ENCODE data around the gene DCBLD1.

The DCBLD1 gene

GRCh38 chr6:117472667-117473066 lies 9.8 kb upstream of the DCBLD1 start:
- no peak for DNase-seq

- no peak for DNase-seq
These were observed 9.1 kb upstream of the DCBLD1 start for GRCh38 chr6:117473401-117473800.

- DNase-seq, result peak; percentile 46
These were observed 4.3 kb upstream of the DCBLD1 start for GRCh38 chr6:117477988-117478852.

- no peak for DNase-seq
These were observed 3.6 kb upstream of the DCBLD1 start for GRCh38 chr6:117478853-117479231.

GRCh38 chr6:117480651-117481050 lies 1.8 kb upstream of the DCBLD1 start:
- no peak for DNase-seq

GRCh38 chr6:117481278-117481925 lies 1.1 kb upstream of the DCBLD1 start:
- no peak for DNase-seq

- no peak for DNase-seq
These were observed 591 bp upstream of the DCBLD1 start for GRCh38 chr6:117481926-117482239.

- no peak for DNase-seq
These were observed 650 bp downstream of the DCBLD1 start for GRCh38 chr6:117483004-117483644.

- no peak for DNase-seq
These were observed 1.2 kb downstream of the DCBLD1 start for GRCh38 chr6:117483645-117484016.

GRCh38 chr6:117484052-117484646 lies 1.7 kb downstream of the DCBLD1 start:
- DNase-seq, result no peak

- no peak for DNase-seq
These were observed 3.0 kb downstream of the DCBLD1 start for GRCh38 chr6:117485433-117485832.

- no peak for DNase-seq
These were observed 5.3 kb downstream of the DCBLD1 start for GRCh38 chr6:117487821-117488220.

- no peak for DNase-seq
These were observed 6.5 kb downstream of the DCBLD1 start for GRCh38 chr6:117489003-117489402.

GRCh38 chr6:117491916-117492315 lies 9.4 kb downstream of the DCBLD1 start:
- no peak for DNase-seq

- no peak for DNase-seq
These were observed 11.0 kb downstream of the DCBLD1 start for GRCh38 chr6:117493470-117493869.

GRCh38 chr6:117494283-117494682 lies 11.8 kb downstream of the DCBLD1 start:
- DNase-seq, result no peak

GRCh38 chr6:117494694-117495318 lies 12.3 kb downstream of the DCBLD1 start:
- DNase-seq, result no peak

- no peak for DNase-seq
These were observed 13.0 kb downstream of the DCBLD1 start for GRCh38 chr6:117495425-117495824.

GRCh38 chr6:117495869-117496268 lies 13.4 kb downstream of the DCBLD1 start:
- no peak for DNase-seq

- no peak for DNase-seq
These were observed 14.0 kb downstream of the DCBLD1 start for GRCh38 chr6:117496383-117496990.

- no peak for DNase-seq
These were observed 14.8 kb downstream of the DCBLD1 start for GRCh38 chr6:117497237-117497636.

GRCh38 chr6:117498159-117498558 lies 15.7 kb downstream of the DCBLD1 start:
- no peak for DNase-seq

GRCh38 chr6:117501722-117502121 lies 19.2 kb downstream of the DCBLD1 start:
- no peak for DNase-seq
